VCaP (cell line): ENCODE data around the gene FBXW7.

Source experiments
- H3K27ac ChIP-seq: fragments of 450-650 bp; 2 replicates; pipeline ENCODE4 v1.5.1; 2017
- TF ChIP-seq, protein P1 (sequence below): fragments of 450-650 bp; conservative IDR thresholded peaks from 2 replicates; pipeline ENCODE4 v1.5.1; 2017; ENCODE audit warnings: mild to moderate bottlenecking, moderate library complexity

The FBXW7 gene

DNA sequence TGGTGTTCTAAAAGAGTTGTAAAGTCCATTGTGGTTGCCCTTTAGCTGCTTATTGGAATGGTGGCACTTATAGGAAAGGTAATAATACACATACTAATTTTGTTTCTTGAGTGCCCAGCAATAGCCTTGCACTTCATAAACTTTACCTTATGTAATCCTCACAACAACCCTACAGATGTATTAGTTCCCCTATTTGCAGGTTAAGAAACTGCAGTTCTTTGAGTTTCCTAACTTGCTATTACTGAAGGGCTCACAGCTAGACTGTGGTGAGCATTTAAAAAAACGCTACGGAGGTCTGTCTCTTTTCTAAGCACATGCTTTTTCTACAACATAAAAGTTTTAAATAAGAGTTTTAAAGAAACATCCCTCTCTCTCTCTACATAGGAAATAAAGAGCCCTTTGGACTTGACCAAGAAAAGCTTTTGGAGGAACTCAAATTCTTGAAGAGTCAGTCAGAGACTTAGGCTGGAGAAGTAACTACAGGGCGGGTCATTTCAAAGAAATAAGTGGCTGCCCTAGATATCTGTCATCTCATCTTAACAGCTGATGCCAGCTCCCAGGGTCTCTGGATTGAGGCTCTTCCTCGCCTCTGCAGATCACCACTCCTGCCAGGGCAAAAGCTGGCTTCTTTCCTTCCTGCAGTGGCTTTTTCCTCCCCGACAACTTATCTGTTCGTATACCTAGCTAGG lies 42.0 kb upstream of the FBXW7 start:
- no peak overlapping the region for H3K27ac ChIP-seq
- TF ChIP-seq, protein P1, sequence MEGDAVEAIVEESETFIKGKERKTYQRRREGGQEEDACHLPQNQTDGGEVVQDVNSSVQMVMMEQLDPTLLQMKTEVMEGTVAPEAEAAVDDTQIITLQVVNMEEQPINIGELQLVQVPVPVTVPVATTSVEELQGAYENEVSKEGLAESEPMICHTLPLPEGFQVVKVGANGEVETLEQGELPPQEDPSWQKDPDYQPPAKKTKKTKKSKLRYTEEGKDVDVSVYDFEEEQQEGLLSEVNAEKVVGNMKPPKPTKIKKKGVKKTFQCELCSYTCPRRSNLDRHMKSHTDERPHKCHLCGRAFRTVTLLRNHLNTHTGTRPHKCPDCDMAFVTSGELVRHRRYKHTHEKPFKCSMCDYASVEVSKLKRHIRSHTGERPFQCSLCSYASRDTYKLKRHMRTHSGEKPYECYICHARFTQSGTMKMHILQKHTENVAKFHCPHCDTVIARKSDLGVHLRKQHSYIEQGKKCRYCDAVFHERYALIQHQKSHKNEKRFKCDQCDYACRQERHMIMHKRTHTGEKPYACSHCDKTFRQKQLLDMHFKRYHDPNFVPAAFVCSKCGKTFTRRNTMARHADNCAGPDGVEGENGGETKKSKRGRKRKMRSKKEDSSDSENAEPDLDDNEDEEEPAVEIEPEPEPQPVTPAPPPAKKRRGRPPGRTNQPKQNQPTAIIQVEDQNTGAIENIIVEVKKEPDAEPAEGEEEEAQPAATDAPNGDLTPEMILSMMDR, result no peak

DNA sequence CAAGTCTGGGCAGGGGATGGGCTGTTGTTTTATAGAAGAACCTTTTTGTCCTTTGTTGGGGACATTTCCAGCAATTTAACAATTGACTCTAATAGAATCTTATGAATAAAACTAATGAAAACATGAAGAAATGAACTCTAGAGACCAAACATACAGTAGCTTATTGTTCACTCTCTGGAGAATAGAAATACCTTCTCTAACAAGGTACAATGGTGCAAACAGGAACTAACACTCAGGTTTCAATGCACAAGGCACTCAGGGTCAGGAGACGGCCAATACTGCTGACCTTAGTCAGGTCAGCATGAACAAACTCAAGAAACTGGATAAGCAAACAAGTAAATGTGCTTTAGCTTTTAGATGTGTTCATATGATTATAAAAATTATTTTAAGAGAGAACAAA lies 39.6 kb upstream of the FBXW7 start:
- TF ChIP-seq, protein P1, result no peak
- peak overlapping the region; percentile 62 for H3K27ac ChIP-seq

DNA sequence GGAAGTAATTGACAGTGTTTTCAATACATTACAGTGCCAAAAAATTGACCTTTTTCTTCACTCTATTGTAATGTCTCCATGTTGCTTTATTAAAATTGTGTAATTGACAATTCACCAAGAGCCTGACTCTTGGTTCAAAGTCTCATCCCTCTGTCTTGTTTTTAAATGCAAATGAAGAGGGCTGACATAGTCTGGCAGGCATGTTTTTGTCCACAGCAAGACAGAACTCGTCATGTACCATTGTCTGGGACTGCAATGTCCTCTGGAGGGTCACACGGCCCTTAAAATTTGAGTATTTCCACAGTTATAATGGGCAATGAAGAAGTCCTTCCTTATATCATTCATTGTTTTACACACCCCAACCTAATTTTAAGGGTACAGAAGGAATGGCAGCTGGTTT lies 38.0 kb upstream of the FBXW7 start:
- peak overlapping the region; percentile 41; the same call in 1 of the 2 replicates for H3K27ac ChIP-seq
- TF ChIP-seq, protein P1, result no peak

DNA sequence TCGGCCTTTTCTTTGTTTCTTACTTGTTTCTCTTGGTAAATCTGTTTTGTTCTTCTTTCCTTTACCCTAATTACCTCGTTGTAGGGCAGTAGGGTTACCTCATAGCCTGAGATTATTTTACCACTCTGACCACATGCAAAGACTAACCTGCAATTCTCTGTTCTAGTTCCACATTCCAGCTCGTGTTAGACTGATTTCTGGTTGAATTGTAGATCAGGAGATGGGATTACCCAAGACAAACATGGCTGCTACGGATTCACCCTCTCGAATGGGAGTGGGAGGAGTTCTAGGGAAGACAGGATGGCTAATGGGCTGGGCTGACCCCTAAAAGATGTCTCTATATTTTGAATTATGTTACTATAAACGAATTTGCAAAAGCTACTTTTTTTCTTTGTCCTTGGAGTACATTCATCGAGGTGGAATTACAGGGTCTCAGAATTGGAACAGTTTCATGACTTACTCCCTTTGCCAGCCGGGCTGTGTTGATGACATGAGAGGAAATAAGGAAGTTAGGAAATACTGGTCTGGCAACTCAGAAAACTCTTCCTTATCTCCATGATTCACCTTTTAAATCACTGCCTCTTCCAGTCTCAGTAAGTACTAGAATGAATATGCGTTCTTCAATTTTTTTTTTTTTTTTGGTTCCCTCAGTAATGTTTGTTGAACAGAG lies 36.7 kb upstream of the FBXW7 start:
- H3K27ac ChIP-seq, result peak overlapping the region; percentile 41
- TF ChIP-seq, protein P1, result no peak

DNA sequence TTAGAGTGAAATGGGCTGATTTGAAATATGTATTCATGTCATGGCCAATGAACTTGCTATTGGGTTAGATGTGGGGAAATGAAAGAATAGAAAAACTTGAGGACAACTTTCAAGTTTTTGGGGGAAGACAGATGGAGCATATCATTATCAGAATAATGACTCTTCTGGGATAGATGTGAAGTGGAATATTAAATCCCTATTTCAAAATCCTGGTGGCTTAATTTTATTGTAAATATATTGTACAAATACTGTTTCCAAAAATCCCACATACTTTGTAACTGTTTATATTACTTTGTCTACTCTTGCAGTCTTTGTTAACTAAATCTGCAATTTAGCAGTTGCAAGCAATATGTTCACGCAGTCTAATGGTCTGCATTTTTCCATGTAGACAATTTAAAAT lies 35.9 kb upstream of the FBXW7 start:
- no peak overlapping the region for H3K27ac ChIP-seq

DNA sequence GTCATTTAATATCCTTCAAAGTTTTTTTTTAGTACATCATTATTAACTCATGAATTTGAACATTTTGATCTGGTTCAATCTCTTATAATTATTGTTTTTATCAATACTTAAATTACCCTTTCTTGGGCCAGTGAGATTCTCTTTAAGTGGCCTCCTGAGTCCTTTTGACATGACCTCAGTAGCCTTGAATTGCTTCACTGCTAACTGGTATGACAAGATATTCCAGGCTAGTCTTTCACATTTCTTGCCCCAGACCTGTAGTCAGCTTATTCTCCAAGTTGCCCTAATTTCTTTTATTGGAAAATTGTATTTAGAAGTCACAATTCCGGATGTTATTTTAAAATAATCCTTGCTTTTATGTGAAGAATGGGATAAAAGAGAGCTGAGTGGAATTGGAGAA lies 35.4 kb upstream of the FBXW7 start:
- no peak overlapping the region for H3K27ac ChIP-seq
- TF ChIP-seq, protein P1, result no peak

More for the DNA sequence above, 35.9 kb upstream of the FBXW7 start:
- TF ChIP-seq, protein P1, result no peak

DNA sequence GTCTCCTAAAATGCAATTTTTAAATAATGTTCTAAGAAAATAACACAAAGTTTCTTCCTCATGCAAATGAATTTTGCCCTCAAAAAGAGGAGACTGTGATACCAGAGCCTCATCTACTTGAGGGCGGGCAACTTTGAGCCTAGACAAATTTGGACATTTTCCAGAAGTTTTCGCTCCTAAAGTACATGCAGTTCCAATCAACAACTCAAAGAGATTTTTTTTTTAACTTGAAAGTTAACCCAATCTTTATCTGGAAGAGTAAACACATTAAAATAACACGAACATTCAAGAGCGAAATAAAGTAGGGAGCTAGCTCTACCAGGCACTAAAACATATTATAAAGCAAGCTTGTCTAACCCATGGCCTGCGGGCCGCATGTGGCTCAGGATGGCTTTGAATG lies 29.4 kb upstream of the FBXW7 start:
- TF ChIP-seq, protein P1, result no peak
- H3K27ac ChIP-seq, result peak overlapping the region; percentile 61
